Endothelial cell of umbilical vein (primary cell): ENCODE results near the gene NTF4. TPM values are rescaled to one million over a fixed set of nuclear protein-coding genes. Genes with fewer than 3 reads are reported as not detected.

Experiments used
- BruUV-seq: library from RNA; stranded (reverse); fragments of 400-500 nt; replicated peaks from 2 replicates; lab custom pipeline; 2021; lab: Mats Ljungman, UMichigan
- CTCF ChIA-PET: fragments of 300-600, 350-600 bp; sonication (Branson Sonifier 250); formaldehyde crosslinking; loops from one replicate; lab custom pipeline; 2021; ENCODE audit warnings: antibody characterized with exemption, inconsistent platforms; lab: Charles Lee
- POLR2A ChIA-PET: fragments of 300-600, 350-600 bp; sonication (Branson Sonifier 250); formaldehyde crosslinking; loops from one replicate; lab custom pipeline; 2021; ENCODE audit warnings: antibody characterized with exemption, inconsistent platforms; lab: Charles Lee
- DNase-seq: peaks from one replicate; pipeline ENCODE4 v3.0.0-alpha.2; 2011; ENCODE audit warnings: low read depth, low spot score
- FAIRE-seq: peaks from 2 replicates; lab custom pipeline; 2011; peaks lifted over from hg19 to GRCh38; lab: Jason Lieb, UNC
- H2AFZ ChIP-seq: 2 replicates; pipeline ENCODE4 v1.6.0; 2012; ENCODE audit warnings: low read depth, low read length, control low read depth, inconsistent platforms
- H3K27ac ChIP-seq: 2 replicates; pipeline ENCODE4 v1.5.1; 2011; ENCODE audit warnings: low read depth, mild to moderate bottlenecking, control low read depth, low read length, moderate library complexity; ENCODE audit not compliant: insufficient read depth
- H3K27me3 ChIP-seq, 2 experiments: 2 replicates each; pipeline versions ENCODE4 v1.6.0 to v1.6.1; 2011; ENCODE audit warnings: low read length in 2 of 2, mixed read lengths in 1 of 2; ENCODE audit not compliant: control insufficient read depth in 2 of 2, insufficient read depth in 2 of 2
- H3K36me3 ChIP-seq, 2 experiments: 2 replicates in 1 of 2; 3 replicates in 1 of 2; pipeline ENCODE4 v1.5.1; 2011; ENCODE audit warnings: low read length in 2 of 2, mild to moderate bottlenecking in 1 of 2, moderate library complexity in 1 of 2; ENCODE audit not compliant: control insufficient read depth in 2 of 2, insufficient read depth in 2 of 2; ENCODE audit errors: extremely low read depth in 1 of 2
- H3K4me1 ChIP-seq: 3 replicates; pipeline ENCODE4 v1.5.1; 2011; ENCODE audit warnings: mild to moderate bottlenecking, low read length; ENCODE audit not compliant: control insufficient read depth, insufficient read depth; ENCODE audit errors: extremely low read depth
- H3K4me2 ChIP-seq: 2 replicates; pipeline ENCODE4 v1.6.1; 2011; ENCODE audit warnings: low read length, control low read depth, mixed read lengths; ENCODE audit not compliant: insufficient read depth
- H3K4me3 ChIP-seq, 3 experiments: fragments of 200-600 bp in 1 of 3; sonication (generic), shearing (Covaris generic) in 1 of 3; replicated peaks in 1 of 3; 2 replicates each; pipeline ENCODE4 v1.5.1; 2011 to 2016; ENCODE audit warnings: control low read depth in 3 of 3, low read length in 3 of 3, mild to moderate bottlenecking in 2 of 3, inconsistent platforms in 1 of 3, low read depth in 1 of 3, moderate library complexity in 1 of 3; ENCODE audit not compliant: insufficient read depth in 1 of 3
- H3K79me2 ChIP-seq: 2 replicates; pipeline ENCODE4 v1.6.0; 2012; ENCODE audit warnings: low read length, inconsistent platforms; ENCODE audit not compliant: control insufficient read depth, insufficient read depth
- H3K9ac ChIP-seq: replicated peaks from 2 replicates; pipeline ENCODE3; 2011; ENCODE audit warnings: low read length, control low read depth; ENCODE audit not compliant: insufficient read depth; ENCODE audit errors: extremely low read depth
- H3K9me1 ChIP-seq: replicated peaks from 3 replicates; pipeline ENCODE4 v1.6.0; 2011; ENCODE audit warnings: mild to moderate bottlenecking, low read length; ENCODE audit not compliant: control insufficient read depth, insufficient read depth; ENCODE audit errors: extremely low read depth
- H3K9me3 ChIP-seq: replicated peaks from 2 replicates; pipeline ENCODE4 v1.5.1; 2012; ENCODE audit warnings: low read length, inconsistent platforms; ENCODE audit not compliant: control insufficient read depth, insufficient read depth
- H4K20me1 ChIP-seq: replicated peaks from 2 replicates; pipeline ENCODE3; 2011; ENCODE audit warnings: mild to moderate bottlenecking, low read length; ENCODE audit not compliant: control insufficient read depth, insufficient read depth; ENCODE audit errors: extremely low read depth
- CTCF ChIP-seq, 2 donors: IDR thresholded peaks; 1 replicate in 1 of 2; 2 replicates in 1 of 2; pipeline ENCODE4 v1.5.1; 2011; ENCODE audit warnings: low read length in 2 of 2, mild to moderate bottlenecking in 2 of 2, moderate library complexity in 2 of 2, control low read depth in 1 of 2, inconsistent platforms in 1 of 2, low read depth in 1 of 2; ENCODE audit not compliant: insufficient read depth in 1 of 2; ENCODE audit errors: extremely low read depth in 1 of 2
- EZH2 ChIP-seq: IDR thresholded peaks from 2 replicates; pipeline ENCODE4 v1.6.1; 2012; ENCODE audit warnings: borderline replicate concordance, low read depth, mild to moderate bottlenecking, moderate library complexity, low read length, inconsistent platforms; ENCODE audit not compliant: severe bottlenecking
- FOS ChIP-seq: IDR thresholded peaks from 2 replicates; pipeline ENCODE4 v1.6.1; 2011; ENCODE audit warnings: mild to moderate bottlenecking, low read length, moderate library complexity, borderline replicate concordance; ENCODE audit not compliant: insufficient read depth
- JUN ChIP-seq: IDR thresholded peaks from 2 replicates; pipeline ENCODE4 v1.6.1; 2011; ENCODE audit warnings: borderline replicate concordance, low read depth; ENCODE audit not compliant: insufficient read length, insufficient read depth
- MAX ChIP-seq: IDR thresholded peaks from 2 replicates; pipeline ENCODE4 v1.6.1; 2011; ENCODE audit not compliant: insufficient read depth, insufficient read length
- POLR2A ChIP-seq: IDR thresholded peaks from 2 replicates; pipeline ENCODE4 v1.6.1; 2012; ENCODE audit warnings: low read depth, mild to moderate bottlenecking, control low read depth, low read length
- POLR2AphosphoS5 ChIP-seq: IDR thresholded peaks from 2 replicates; pipeline ENCODE4 v1.6.1; 2012; ENCODE audit warnings: low read depth, mild to moderate bottlenecking, control low read depth, low read length, moderate library complexity; ENCODE audit not compliant: insufficient read depth
- dilution Hi-C: fragments of 300-500 bp; cut with MboI; formaldehyde crosslinking; loops from one replicate; pipeline ENCODE4 v1.15.0; 2019; ENCODE audit warnings: low sequenced_read_pairs; ENCODE audit not compliant: extremely low pct_ligation_motif_present
- intact Hi-C: fragments of 100-400 bp; cut with micrococcal nuclease; formaldehyde crosslinking; loops from one replicate; pipeline ENCODE4 v1.10.0; 2022
- polyA plus RNA-seq, 4 experiments: library from polyadenylated mRNA; depleted of rRNA in 3 of 4; stranded (reverse) in 3 of 4; unstranded in 1 of 4; fragments of >200 nt; gene quantifications; 2 replicates each; pipeline versions ENCODE4 v1.2.1 to v1.2.3, GENCODE V29; 2011 to 2012; ENCODE audit warnings: missing spikeins in 1 of 4
- total RNA-seq: library from RNA; stranded (reverse); gene quantifications from 2 replicates; pipeline ENCODE4 v1.2.3, GENCODE V29; 2021

Gene NTF4
- total and polyA plus RNA-seq, 2 donors (not counting 3 experiments of a cell fraction or from before 2014, with no cell fraction given) = not detected

- H3K4me2 ChIP-seq = no peak overlapping the region
- ChIA-PET POLR2A (no interaction called here), CTCF (interaction anchor here (2.7 to 2.8 kb wide), 3 partner anchors 11 to 104 kb away, joined by 20 to 35 read pairs (median 21); partner anchors contain the start of gene LIN7B)
- no peak overlapping the region for H3K4me3 ChIP-seq
- H3K27ac ChIP-seq = no peak overlapping the region
- H3K36me3 ChIP-seq = peaks cover 27 to 72% of the 10 kb centered on the region in 2 experiments
- TF ChIP-seq POLR2AphosphoS5 (no peak), JUN (no peak), MAX (no peak), EZH2 (no peak)
- DNase-seq = no peak
- intact Hi-C loops = no loop called here
- FAIRE-seq = no peak
- no peaks in the 10 kb centered on the region for H3K9me3 ChIP-seq
- dilution Hi-C loops = no loop called here
- no TSS peak for BruUV-seq
- no peaks in the 10 kb centered on the region for H4K20me1 ChIP-seq
- H3K9me1 ChIP-seq = no peaks in the 10 kb centered on the region
- no peak overlapping the region for H3K9ac ChIP-seq
- no peak overlapping the region for H2AFZ ChIP-seq
- peaks cover 5% of the 10 kb centered on the region for H3K79me2 ChIP-seq
- H3K4me1 ChIP-seq = no peaks in the 10 kb centered on the region
- H3K27me3 ChIP-seq = no peaks in the 10 kb centered on the region
Observed at GRCh38 chr19:49104229-49104864, 39.7 kb upstream of the NTF4 start.

- no peak for FAIRE-seq
- Histone ChIP-seq H3K27me3 (no peaks in the 10 kb centered on the region), H3K4me3 (no peak overlapping the region), H3K9me3 (no peaks in the 10 kb centered on the region), H2AFZ (no peak overlapping the region), H3K9me1 (no peaks in the 10 kb centered on the region), H3K79me2 (peaks cover 12% of the 10 kb centered on the region), H3K4me2 (no peak overlapping the region), H3K36me3 (peaks cover 31 to 71% of the 10 kb centered on the region in 2 experiments), H3K9ac (no peak overlapping the region), H3K27ac (no peak overlapping the region), H4K20me1 (no peaks in the 10 kb centered on the region), H3K4me1 (no peaks in the 10 kb centered on the region)
- DNase-seq = no peak
- ChIA-PET POLR2A (no interaction called here), CTCF (interaction anchor here (1.3 kb wide), 1 partner anchor 105 kb away, joined by 3 read pairs; no protein-coding TSS in a partner anchor)
- no TSS peak for BruUV-seq
- intact Hi-C loops = no loop called here
- no peak for TF ChIP-seq JUN
- TF ChIP-seq CTCF (IDR thresholded peaks at IDR 0.05; ENCODE audit: extremely low read depth in 1 of 2, insufficient read depth in 1 of 2, low read depth in 1 of 2, low read length in 2 of 2) = no peak
- no peak for TF ChIP-seq EZH2
- TF ChIP-seq POLR2AphosphoS5 = no peak
- TF ChIP-seq MAX = no peak
- TF ChIP-seq FOS = no peak
- no peak for TF ChIP-seq POLR2A
- dilution Hi-C loops = no loop called here
Observed at GRCh38 chr19:49103331-49104085, 38.9 kb upstream of the NTF4 start.
